HG02981 (cell line): ENCODE results near the gene PACS1.
"Not testable (repeated sequence)": the region's sequence is repeated elsewhere in the genome, so short reads cannot be mapped to it uniquely, and the experiment has no call there.

Experiments
- ATAC-seq: cut with Tn5 transposase; IDR thresholded peaks from one replicate; pipeline ENCODE4 v1.9.1; 2021; ENCODE audit warnings: mild to moderate bottlenecking, moderate library complexity; ENCODE audit not compliant: unreplicated experiment

The PACS1 gene

GRCh38 chr11:66239998-66240780 lies 170.1 kb downstream of the PACS1 start:
- ATAC-seq: no peak

GRCh38 chr11:66240781-66241136 lies 170.7 kb downstream of the PACS1 start:
- no peak for ATAC-seq

GRCh38 chr11:66242095-66242765 lies 172.2 kb downstream of the PACS1 start:
- ATAC-seq: no peak

GRCh38 chr11:66243782-66244535 lies 173.9 kb downstream of the PACS1 start:
- no peak for ATAC-seq

- no peak for ATAC-seq
These were observed 177.2 kb downstream of the PACS1 start for GRCh38 chr11:66247295-66247694.

GRCh38 chr11:66247801-66248200 lies 177.7 kb downstream of the PACS1 start:
- no peak for ATAC-seq

- no peak for ATAC-seq
These were observed 178.8 kb downstream of the PACS1 start for GRCh38 chr11:66248903-66249302.

- no peak for ATAC-seq
These were observed 181.7 kb downstream of the PACS1 start for GRCh38 chr11:66251809-66252208.

GRCh38 chr11:66253081-66253480 lies 183.0 kb downstream of the PACS1 start:
- not testable (repeated sequence) for ATAC-seq

- ATAC-seq: no peak
These were observed 188.4 kb downstream of the PACS1 start for GRCh38 chr11:66258473-66258893.

- ATAC-seq: no peak
These were observed 189.2 kb downstream of the PACS1 start for GRCh38 chr11:66259225-66259624.

GRCh38 chr11:66259956-66260355 lies 189.9 kb downstream of the PACS1 start:
- no peak for ATAC-seq

- ATAC-seq: no peak
These were observed 191.5 kb downstream of the PACS1 start for GRCh38 chr11:66261578-66261977.

- ATAC-seq: no peak
These were observed 192.1 kb downstream of the PACS1 start for GRCh38 chr11:66262191-66262590.

- no peak for ATAC-seq
These were observed 192.6 kb downstream of the PACS1 start for GRCh38 chr11:66262696-66263095.

- no peak for ATAC-seq
These were observed 193.2 kb downstream of the PACS1 start for GRCh38 chr11:66263231-66263630.

GRCh38 chr11:66263785-66264184 lies 193.7 kb downstream of the PACS1 start:
- no peak for ATAC-seq

- no peak for ATAC-seq
These were observed 194.3 kb downstream of the PACS1 start for GRCh38 chr11:66264383-66264782.

GRCh38 chr11:66264914-66265313 lies 194.8 kb downstream of the PACS1 start:
- ATAC-seq: no peak

- ATAC-seq: no peak
These were observed 195.7 kb downstream of the PACS1 start for GRCh38 chr11:66265531-66266377.
